Suprapubic skin (tissue), 4 donors: Measurements from ENCODE around the gene SERTM1. TPM values are rescaled to one million over a fixed set of nuclear protein-coding genes. Genes with fewer than 3 reads are reported as not detected.

ENCODE experiments used
- DNase-seq, 2 donors: peaks; one replicate each; pipeline ENCODE4 v3.0.0-alpha.2; 2019; ENCODE audit warnings: low spot score in 2 of 2
- H3K27ac ChIP-seq: fragments of 200-600 bp; sonication (generic); one replicate; pipeline ENCODE4 v1.5.1; 2019
- H3K27me3 ChIP-seq: fragments of 200-600 bp; sonication (generic); one replicate; pipeline ENCODE4 v1.5.1; 2019
- H3K36me3 ChIP-seq: fragments of 200-600 bp; sonication (generic); one replicate; pipeline ENCODE4 v1.5.1; 2019
- H3K4me1 ChIP-seq: fragments of 200-600 bp; sonication (generic); one replicate; pipeline ENCODE4 v1.5.1; 2019
- H3K4me3 ChIP-seq: fragments of 200-600 bp; sonication (generic); one replicate; pipeline ENCODE4 v1.5.1; 2019; ENCODE audit warnings: mild to moderate bottlenecking
- H3K9me3 ChIP-seq: fragments of 200-600 bp; sonication (generic); one replicate; pipeline ENCODE4 v1.5.1; 2019
- EP300 ChIP-seq: sonication (generic); formaldehyde crosslinking; IDR thresholded peaks from one replicate; pipeline ENCODE4 v1.6.1; 2017; ENCODE audit warnings: antibody characterized with exemption
- POLR2A ChIP-seq, 2 donors: fragments of 450-650 bp; IDR thresholded peaks; one replicate each; pipeline ENCODE4 v1.6.1; 2017; ENCODE audit warnings: antibody characterized with exemption in 2 of 2, mild to moderate bottlenecking in 2 of 2, moderate library complexity in 2 of 2
- POLR2AphosphoS5 ChIP-seq, 3 donors: sonication (generic); formaldehyde crosslinking; IDR thresholded peaks; one replicate each; pipeline ENCODE4 v1.6.1; 2017; ENCODE audit warnings: antibody characterized with exemption in 3 of 3
- WGBS: methylation state at CpG from one replicate; pipeline ENCODE4 v1.1.5; 2018; 5-methylcytosine and 5-hydroxymethylcytosine counted together
- total RNA-seq, 4 donors: library from RNA; depleted of rRNA; stranded (reverse); fragments of >200 nt; gene quantifications; one replicate each; pipeline ENCODE4 v1.1.0, GENCODE V29; 2016
- TF ChIP-seq, protein P1 (sequence below), 2 donors: fragments of 200-600 bp in 1 of 2; fragments of 450-650 bp in 1 of 2; sonication (generic) in 1 of 2; IDR thresholded peaks; one replicate each; pipeline ENCODE4 v1.5.1; 2016 to 2019; ENCODE audit warnings: antibody characterized with exemption in 2 of 2, mild to moderate bottlenecking in 1 of 2, moderate library complexity in 1 of 2

Gene SERTM1
- total RNA-seq, 4 donors from 2014 or later: not detected

DNA sequence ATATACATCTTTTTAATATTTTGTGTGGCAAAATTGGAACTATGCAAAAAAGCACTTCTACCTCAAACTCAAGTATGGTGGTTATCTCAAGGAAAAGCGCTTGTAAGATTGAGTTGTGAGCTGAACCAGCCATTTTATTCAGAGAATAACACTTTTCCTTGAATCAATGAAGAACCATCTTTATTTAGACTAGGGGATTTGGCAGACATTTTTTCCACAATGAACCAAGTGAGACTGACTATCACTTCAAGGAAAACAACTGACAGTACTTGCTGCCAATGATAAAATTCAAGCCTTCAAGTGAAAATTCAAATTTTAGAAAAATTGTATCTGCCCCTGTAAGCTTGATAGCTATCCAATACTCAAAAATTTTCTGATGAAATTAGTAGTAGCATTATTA, 23.2 kb upstream of the SERTM1 start:
- no peak for DNase-seq
- H3K36me3 ChIP-seq: no peaks in the 10 kb centered on the region
- WGBS: 88% methylated on average over 1 of the region's 1 CpG
- no peaks in the 10 kb centered on the region for H3K9me3 ChIP-seq
- H3K4me1 ChIP-seq: no peaks in the 10 kb centered on the region
- no peak overlapping the region for H3K4me3 ChIP-seq
- H3K27ac ChIP-seq: no peak overlapping the region
- no peaks in the 10 kb centered on the region for H3K27me3 ChIP-seq
- no peak for TF ChIP-seq POLR2AphosphoS5 (IDR thresholded peaks at IDR 0.05)
- TF ChIP-seq POLR2A (IDR thresholded peaks at IDR 0.05): no peak
- no peak for TF ChIP-seq EP300
- TF ChIP-seq, protein P1, sequence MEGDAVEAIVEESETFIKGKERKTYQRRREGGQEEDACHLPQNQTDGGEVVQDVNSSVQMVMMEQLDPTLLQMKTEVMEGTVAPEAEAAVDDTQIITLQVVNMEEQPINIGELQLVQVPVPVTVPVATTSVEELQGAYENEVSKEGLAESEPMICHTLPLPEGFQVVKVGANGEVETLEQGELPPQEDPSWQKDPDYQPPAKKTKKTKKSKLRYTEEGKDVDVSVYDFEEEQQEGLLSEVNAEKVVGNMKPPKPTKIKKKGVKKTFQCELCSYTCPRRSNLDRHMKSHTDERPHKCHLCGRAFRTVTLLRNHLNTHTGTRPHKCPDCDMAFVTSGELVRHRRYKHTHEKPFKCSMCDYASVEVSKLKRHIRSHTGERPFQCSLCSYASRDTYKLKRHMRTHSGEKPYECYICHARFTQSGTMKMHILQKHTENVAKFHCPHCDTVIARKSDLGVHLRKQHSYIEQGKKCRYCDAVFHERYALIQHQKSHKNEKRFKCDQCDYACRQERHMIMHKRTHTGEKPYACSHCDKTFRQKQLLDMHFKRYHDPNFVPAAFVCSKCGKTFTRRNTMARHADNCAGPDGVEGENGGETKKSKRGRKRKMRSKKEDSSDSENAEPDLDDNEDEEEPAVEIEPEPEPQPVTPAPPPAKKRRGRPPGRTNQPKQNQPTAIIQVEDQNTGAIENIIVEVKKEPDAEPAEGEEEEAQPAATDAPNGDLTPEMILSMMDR (IDR thresholded peaks at IDR 0.05): no peak

DNA sequence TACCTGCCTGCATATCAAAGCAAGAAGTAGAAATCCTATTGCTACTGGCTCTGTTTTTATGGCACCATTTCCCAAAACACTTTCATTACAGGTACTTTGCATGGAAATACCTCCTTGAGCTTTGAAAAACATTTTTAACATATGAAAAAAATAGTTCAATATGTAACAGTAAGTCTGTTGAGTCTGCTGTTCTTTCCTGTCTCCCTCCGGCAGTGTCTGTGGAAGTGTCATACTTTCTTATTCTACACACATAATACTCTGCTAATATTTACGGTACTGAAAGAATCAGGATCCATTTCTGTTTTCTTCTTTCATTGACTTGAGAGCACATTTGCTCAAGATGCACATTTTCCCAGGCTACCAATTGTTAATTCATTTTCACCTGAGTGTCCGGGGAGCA, 8.2 kb upstream of the SERTM1 start:
- no peaks in the 10 kb centered on the region for H3K27me3 ChIP-seq
- no peaks in the 10 kb centered on the region for H3K4me1 ChIP-seq
- TF ChIP-seq, protein P1 (IDR thresholded peaks at IDR 0.05): no peak
- TF ChIP-seq POLR2AphosphoS5 (IDR thresholded peaks at IDR 0.05) (no peak), POLR2A (IDR thresholded peaks at IDR 0.05) (no peak), EP300 (no peak)
- no peaks in the 10 kb centered on the region for H3K9me3 ChIP-seq
- 85% methylated on average over 3 of the region's 3 CpGs for WGBS
- H3K36me3 ChIP-seq: no peaks in the 10 kb centered on the region
- H3K4me3 ChIP-seq: no peak overlapping the region
- no peak overlapping the region for H3K27ac ChIP-seq
- no peak for DNase-seq

DNA sequence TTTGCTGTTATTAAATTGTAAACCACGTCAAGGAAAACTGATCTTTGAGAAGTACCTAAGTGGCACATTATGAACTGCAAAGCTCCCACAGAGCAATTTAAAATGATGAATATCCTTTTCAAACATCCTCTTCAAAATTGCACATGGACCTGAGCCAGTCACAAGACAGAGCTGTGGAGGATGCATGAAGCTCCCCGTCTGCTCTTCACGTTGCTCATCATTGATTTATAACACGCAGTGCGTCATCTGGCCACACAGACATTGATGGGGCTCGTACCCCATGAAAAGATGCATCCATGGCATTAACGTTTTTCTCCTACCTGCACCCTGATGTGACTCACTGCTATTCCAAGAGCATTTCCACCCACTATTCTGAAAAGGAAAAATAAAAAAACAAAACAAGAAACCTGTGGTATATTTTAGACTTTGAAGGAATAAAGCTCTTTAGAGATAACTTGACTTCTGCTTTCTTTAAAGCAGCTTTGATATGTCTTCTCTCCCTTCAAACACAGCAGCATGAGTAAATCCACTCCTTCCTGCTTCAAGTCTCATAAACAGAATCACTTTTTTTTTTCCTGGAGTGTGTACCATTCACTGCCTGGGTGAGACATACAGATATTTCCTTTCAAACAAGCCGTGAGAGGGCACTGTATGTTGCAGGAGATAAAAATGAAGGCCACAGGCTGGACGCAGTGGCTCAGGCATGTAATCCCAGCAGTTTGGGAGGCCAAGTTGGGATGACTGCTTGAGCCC, 7.2 kb upstream of the SERTM1 start:
- Histone ChIP-seq H3K27ac (no peak overlapping the region), H3K4me3 (no peak overlapping the region), H3K4me1 (no peaks in the 10 kb centered on the region), H3K9me3 (no peaks in the 10 kb centered on the region), H3K27me3 (no peaks in the 10 kb centered on the region), H3K36me3 (no peaks in the 10 kb centered on the region)
- DNase-seq: no peak
- TF ChIP-seq POLR2A (IDR thresholded peaks at IDR 0.05): no peak
- no peak for TF ChIP-seq EP300
- TF ChIP-seq POLR2AphosphoS5 (IDR thresholded peaks at IDR 0.05): no peak
- TF ChIP-seq, protein P1 (IDR thresholded peaks at IDR 0.05): no peak
- 61% methylated on average over 9 of the region's 9 CpGs for WGBS

DNA sequence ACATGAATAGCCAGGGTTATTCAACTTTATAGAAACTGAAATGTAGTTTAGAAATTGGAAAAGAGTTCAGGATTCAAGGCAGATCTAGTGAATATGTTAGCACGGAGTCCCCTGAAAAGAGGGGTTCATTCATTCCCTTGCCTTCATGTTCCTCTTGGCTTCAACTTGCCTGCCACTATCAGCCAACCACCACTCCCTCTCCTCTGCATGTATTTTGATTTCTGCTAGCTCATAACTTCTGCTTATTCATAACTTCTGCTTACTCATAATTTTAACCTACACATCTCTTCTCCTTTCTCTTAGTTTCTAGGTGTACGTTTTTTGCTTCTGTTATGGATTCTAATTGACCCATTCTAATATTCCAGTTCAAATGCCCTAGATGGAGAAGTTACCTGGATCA, 5.5 kb upstream of the SERTM1 start:
- DNase-seq: no peak
- WGBS: 79% methylated on average over 2 of the region's 2 CpGs
- no peak overlapping the region for H3K27ac ChIP-seq
- TF ChIP-seq POLR2AphosphoS5 (IDR thresholded peaks at IDR 0.05) (no peak), POLR2A (IDR thresholded peaks at IDR 0.05) (no peak)
- H3K36me3 ChIP-seq: no peaks in the 10 kb centered on the region
- no peaks in the 10 kb centered on the region for H3K4me1 ChIP-seq
- H3K4me3 ChIP-seq: no peak overlapping the region
- H3K27me3 ChIP-seq: peaks cover 12% of the 10 kb centered on the region
- H3K9me3 ChIP-seq: no peaks in the 10 kb centered on the region

- Histone ChIP-seq H3K4me3 (peak overlapping the region; percentile 40), H3K27ac (no peak overlapping the region), H3K9me3 (no peaks in the 10 kb centered on the region), H3K36me3 (no peaks in the 10 kb centered on the region), H3K27me3 (peaks cover 37% of the 10 kb centered on the region), H3K4me1 (peaks cover 11% of the 10 kb centered on the region)
- 56% methylated on average over 11 of the region's 11 CpGs for WGBS
- peak in 1 of 2 donors; percentile 58 for DNase-seq
- TF ChIP-seq EP300 (no peak), POLR2AphosphoS5 (IDR thresholded peaks at IDR 0.05) (no peak), POLR2A (IDR thresholded peaks at IDR 0.05) (no peak)
- TF ChIP-seq, protein P1 (IDR thresholded peaks at IDR 0.05): no peak
These were observed 468 bp upstream of the SERTM1 start for GRCh38 chr13:36673352-36673751.
